Measurements from ENCODE around the gene ATG4C. TPM values are rescaled to one million over a fixed set of nuclear protein-coding genes. Genes with fewer than 3 reads are reported as not detected.

ATG4C gene
- polyA plus RNA-seq, 1 donor (not counting 4 experiments of a cell fraction or from before 2014, with no cell fraction given) = 9.1 TPM

- dilution Hi-C loops (cut with MboI; ENCODE audit: extremely low pct_ligation_motif_present, low sequenced_read_pairs) = no loop called here
- no peaks in the 10 kb centered on the region for H3K9me3 ChIP-seq (ENCODE audit: control insufficient read depth, low read depth, low read length)
- FAIRE-seq (no peak), DNase-seq (ENCODE audit: low read depth, low spot score) (no peak)
- H3K4me1 ChIP-seq (ENCODE audit: control insufficient read depth, extremely low read depth, insufficient read depth, low read length) = no peaks in the 10 kb centered on the region
- no peak overlapping the region for H3K9ac ChIP-seq (ENCODE audit: control insufficient read depth, extremely low read depth, insufficient read depth, low read length)
- no peaks in the 10 kb centered on the region for H3K9me1 ChIP-seq (ENCODE audit: control insufficient read depth, extremely low read depth, insufficient read depth, low read length)
- H3K4me2 ChIP-seq (ENCODE audit: control insufficient read depth, extremely low read depth, insufficient read depth, low read depth, low read length) = no peak overlapping the region
- peaks cover 2% of the 10 kb centered on the region for H3K27me3 ChIP-seq (ENCODE audit: control insufficient read depth, extremely low read depth, insufficient read depth, low read length)
- H3K4me3 ChIP-seq (ENCODE audit: control insufficient read depth in 2 of 3, extremely low read depth in 1 of 3, insufficient read depth in 2 of 3, low read depth in 1 of 3, low read length in 3 of 3) = no peak overlapping the region
- H4K20me1 ChIP-seq (ENCODE audit: control insufficient read depth, extremely low read depth, insufficient read depth, low read length) = no peaks in the 10 kb centered on the region
- no peak overlapping the region for H2AFZ ChIP-seq (ENCODE audit: control insufficient read depth, low read length)
- H3K79me2 ChIP-seq (ENCODE audit: control insufficient read depth, insufficient read depth, low read length) = no peaks in the 10 kb centered on the region
- no peaks in the 10 kb centered on the region for H3K36me3 ChIP-seq (ENCODE audit: control insufficient read depth in 2 of 2, extremely low read depth in 1 of 2, insufficient read depth in 2 of 2, low read length in 2 of 2)
- TF ChIP-seq CTCF (optimal IDR thresholded peaks at IDR 0.05 in 1 of 3, IDR thresholded peaks at IDR 0.05 in 1 of 3, conservative IDR thresholded peaks at IDR 0.05 in 1 of 3; ENCODE audit: extremely low read depth in 1 of 3, insufficient read depth in 2 of 3, low read length in 3 of 3) (peak; percentile 64 to 85 (median 65)), EZH2 (IDR thresholded peaks at IDR 0.05; ENCODE audit: low read length) (no peak)
- no peak overlapping the region for H3K27ac ChIP-seq (ENCODE audit: control insufficient read depth, insufficient read depth, low read length)
Observed at GRCh38 chr1:62912028-62912638, 128.2 kb downstream of the ATG4C start.

Other genes with a start within 250 kb of the ATG4C start
- gene ANGPTL3, start 186.6 kb upstream of the ATG4C start, polyA plus RNA-seq = not detected in 3 replicates
- gene DOCK7, start 95.7 kb upstream of the ATG4C start, polyA plus RNA-seq = 31.2 to 66.9 TPM (median 64.1 TPM) in 3 replicates

All from keratinocyte (primary cell).